Activated T-cell treated with anti-CD3 and anti-CD28 coated beads, Interleukin-2, amount 50 U/mL, for 4 hours (primary cell): ENCODE measurements around the gene CFHR3. TPM values are rescaled to one million over a fixed set of nuclear protein-coding genes. Genes with fewer than 3 reads are reported as not detected.
"Not testable (repeated sequence)": the region's sequence is repeated elsewhere in the genome, so short reads cannot be mapped to it uniquely, and the experiment has no call there.

Experiments used
- ATAC-seq, 2 donors: fragments of 200-7000 bp; cut with Tn5 transposase; one replicate each; pipeline ENCODE4 v1.10.0; 2021
- DNase-seq: peaks from one replicate; pipeline ENCODE4 v3.0.0-alpha.2; 2020
- H3K27me3 Mint-ChIP-seq: one replicate; pipeline ENCODE4 v1.8.0; 2021; ENCODE audit warnings: low read depth, mixed read lengths
- H3K36me3 Mint-ChIP-seq: one replicate; pipeline ENCODE4 v1.8.0; 2022; ENCODE audit warnings: mixed read lengths; ENCODE audit not compliant: insufficient read depth
- H3K4me1 Mint-ChIP-seq: one replicate; pipeline ENCODE4 v1.8.0; 2021; ENCODE audit warnings: low read depth, mixed read lengths
- H3K4me3 Mint-ChIP-seq: one replicate; pipeline ENCODE4 v1.8.0; 2021; ENCODE audit warnings: mild to moderate bottlenecking, moderate library complexity, mixed read lengths
- H3K9me3 Mint-ChIP-seq: one replicate; pipeline ENCODE4 v1.8.0; 2021; ENCODE audit warnings: mixed read lengths
- total RNA-seq, 3 donors: library from RNA; stranded (reverse); gene quantifications; one replicate each; pipeline ENCODE4 v1.2.1, GENCODE V29; 2021

CFHR3 gene
- total RNA-seq, 3 donors from 2014 or later, result 0.18 TPM; not detected in 2

DNA sequence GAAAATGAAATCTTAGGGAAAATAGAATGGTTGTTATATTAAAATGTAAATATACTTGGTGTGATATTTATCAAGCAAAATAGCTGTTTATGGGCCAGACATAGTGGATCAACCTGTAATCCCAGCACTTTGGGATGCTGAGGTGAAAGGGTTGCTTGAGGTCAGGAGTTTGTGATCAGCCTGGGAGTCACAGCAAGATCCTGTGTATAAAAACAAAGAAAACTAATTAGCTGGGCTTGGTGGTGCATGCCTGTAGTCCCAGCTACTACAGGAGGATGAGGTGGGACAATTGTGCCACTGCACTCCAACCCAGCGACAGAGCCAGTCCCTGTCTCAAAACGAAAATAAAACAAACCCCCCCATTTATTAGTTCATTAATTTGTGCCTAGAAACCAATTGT is 23.3 kb downstream of the CFHR3 start:
- Mint-ChIP-seq H3K36me3 (no peaks in the 10 kb centered on the region), H3K27me3 (no peaks in the 10 kb centered on the region), H3K4me1 (no peaks in the 10 kb centered on the region), H3K9me3 (peaks cover 5% of the 10 kb centered on the region), H3K4me3 (no peak overlapping the region)
- DNase-seq, result no peak
- no peak for ATAC-seq

DNA sequence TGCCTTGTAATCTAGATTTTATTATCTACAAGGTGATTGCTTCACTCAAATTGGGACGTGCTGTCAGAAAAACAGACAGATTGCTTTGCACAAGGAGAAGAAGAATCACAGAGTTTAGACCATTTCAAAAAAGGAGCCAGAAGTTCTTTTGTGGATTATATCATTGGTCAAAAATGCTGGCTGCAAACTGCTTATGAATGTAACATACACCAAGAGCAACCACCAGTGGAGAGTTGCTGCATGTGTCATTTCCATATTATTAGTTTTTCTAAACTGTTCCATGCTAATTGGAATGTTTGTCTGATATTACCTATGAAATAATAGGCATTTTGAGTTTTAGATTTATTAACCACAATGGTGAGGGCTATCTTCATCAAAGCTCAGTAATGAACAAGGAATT is 27.3 kb downstream of the CFHR3 start:
- not testable (repeated sequence) for H3K4me1 Mint-ChIP-seq, DNase-seq, H3K36me3 Mint-ChIP-seq, H3K4me3 Mint-ChIP-seq, ATAC-seq, H3K9me3 Mint-ChIP-seq, H3K27me3 Mint-ChIP-seq

DNA sequence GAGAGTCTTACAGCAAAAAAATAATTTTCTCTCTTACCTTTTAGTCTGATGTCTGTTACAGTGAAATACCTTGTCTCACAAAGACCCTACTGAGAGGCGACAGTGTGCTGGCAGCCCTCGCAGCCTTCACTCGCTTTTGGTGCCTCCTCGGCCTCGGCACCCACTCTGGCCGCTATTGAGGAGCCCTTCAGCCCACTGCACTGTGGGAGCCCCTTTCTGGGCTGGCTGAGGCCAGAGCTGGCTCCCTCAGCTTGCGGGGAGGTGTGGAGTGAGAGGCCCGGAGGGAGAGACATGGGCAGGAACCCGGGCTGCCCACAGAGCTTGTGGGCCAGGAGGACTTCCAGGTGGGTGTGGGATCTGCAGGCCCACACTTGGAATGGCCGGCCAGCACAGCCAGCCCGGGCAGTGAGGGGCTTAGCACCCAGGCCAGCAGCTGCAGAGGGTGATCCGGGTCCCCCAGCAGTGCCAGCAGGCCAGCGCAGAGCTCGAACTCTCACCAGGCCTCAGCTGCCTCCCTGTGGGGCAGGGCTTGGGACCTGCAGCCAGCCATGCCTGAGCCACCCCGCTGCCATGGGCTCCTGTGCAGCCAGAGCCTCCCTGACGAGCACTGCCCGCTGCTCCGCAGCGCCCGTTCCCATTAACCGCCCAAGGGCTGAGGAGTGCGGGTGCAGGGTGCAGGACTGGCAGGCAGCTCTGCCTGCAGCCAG is 34.0 kb downstream of the CFHR3 start:
- Mint-ChIP-seq H3K4me3 (no peak overlapping the region), H3K4me1 (no peaks in the 10 kb centered on the region), H3K9me3 (no peaks in the 10 kb centered on the region), H3K27me3 (no peaks in the 10 kb centered on the region), H3K36me3 (no peaks in the 10 kb centered on the region)
- no peak for ATAC-seq
- no peak for DNase-seq

DNA sequence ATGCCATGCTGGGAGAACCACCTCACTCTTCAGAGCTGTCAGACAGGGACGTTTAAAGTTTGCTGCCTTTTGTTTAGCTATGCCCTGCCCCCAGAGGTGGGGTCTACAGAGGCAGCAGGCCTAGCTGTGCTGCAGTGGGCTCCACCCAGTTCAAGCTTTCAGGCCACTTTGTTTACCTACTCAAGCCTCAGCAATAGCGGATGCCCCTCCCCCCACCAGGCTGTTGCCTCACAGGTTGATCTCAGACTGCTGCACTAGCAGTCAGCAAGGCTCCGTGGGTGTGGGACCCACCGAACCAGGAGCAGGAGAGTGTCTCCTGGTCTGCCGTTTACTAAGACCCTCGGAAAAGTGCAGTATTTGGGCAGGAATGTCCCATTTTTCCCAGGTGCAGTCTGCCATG is 42.8 kb downstream of the CFHR3 start:
- not testable (repeated sequence) for DNase-seq, ATAC-seq, H3K9me3 Mint-ChIP-seq, H3K4me1 Mint-ChIP-seq, H3K27me3 Mint-ChIP-seq, H3K36me3 Mint-ChIP-seq, H3K4me3 Mint-ChIP-seq

DNA sequence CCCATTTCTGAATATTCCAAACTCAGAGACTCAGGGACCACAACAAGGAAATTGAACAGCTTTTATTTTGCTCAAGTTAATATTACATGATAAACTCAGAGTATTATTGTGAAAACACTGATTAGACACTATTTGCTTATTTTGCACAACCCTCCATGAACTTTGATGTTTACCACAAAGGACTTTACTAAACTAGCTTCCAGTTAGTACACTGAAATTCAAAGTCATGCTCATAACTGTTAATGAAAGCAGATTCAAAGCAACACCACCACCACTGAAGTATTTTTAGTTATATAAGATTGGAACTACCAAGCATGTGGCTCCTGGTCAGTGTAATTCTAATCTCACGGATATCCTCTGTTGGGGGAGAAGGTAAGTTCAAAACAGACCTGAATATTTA is 44.9 kb downstream of the CFHR3 start, which contains the start of gene CFHR1:
TSS of gene CFHR1 (plus strand) at position 201 of the 400 bp plus-strand sequence. CDS start at position 315, 114 bp downstream.
- ATAC-seq, DNase-seq, H3K4me1 Mint-ChIP-seq, H3K27me3 Mint-ChIP-seq, H3K36me3 Mint-ChIP-seq, H3K4me3 Mint-ChIP-seq, H3K9me3 Mint-ChIP-seq: not testable (repeated sequence)

DNA sequence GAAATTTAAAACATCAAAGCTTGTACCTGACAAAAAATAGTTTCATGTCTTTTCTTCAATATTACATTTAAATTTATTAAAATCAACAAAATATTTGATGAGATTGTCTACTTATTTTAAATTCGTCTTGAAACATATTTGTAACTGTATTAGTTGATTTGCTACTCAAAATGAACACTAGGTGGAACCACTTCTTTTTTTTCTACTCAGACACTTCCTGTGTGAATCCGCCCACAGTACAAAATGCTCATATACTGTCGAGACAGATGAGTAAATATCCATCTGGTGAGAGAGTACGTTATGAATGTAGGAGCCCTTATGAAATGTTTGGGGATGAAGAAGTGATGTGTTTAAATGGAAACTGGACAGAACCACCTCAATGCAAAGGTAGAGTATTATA is 53.2 kb downstream of the CFHR3 start:
- not testable (repeated sequence) for H3K27me3 Mint-ChIP-seq, DNase-seq
- peak in 1 of 2 donors; percentile 72 for ATAC-seq

More for the DNA sequence above, 53.2 kb downstream of the CFHR3 start:
- H3K4me1 Mint-ChIP-seq, H3K9me3 Mint-ChIP-seq, H3K4me3 Mint-ChIP-seq, H3K36me3 Mint-ChIP-seq: not testable (repeated sequence)

Other genes with a start within 250 kb of the CFHR3 start
- not detected for gene KCNT2, start 166.4 kb upstream of the CFHR3 start, total RNA-seq
- under 1 TPM; 0.35 to 0.76 (median 0.63) TPM for gene CFH, start 122.8 kb upstream of the CFHR3 start, total RNA-seq
- under 1 TPM in 1 of 3 donors, not detected in 2; 0.26 TPM for gene CFHR1, start 44.9 kb downstream of the CFHR3 start, total RNA-seq
- gene CFHR4, start 113.2 kb downstream of the CFHR3 start, total RNA-seq, result not detected
- gene CFHR2, start 168.9 kb downstream of the CFHR3 start, total RNA-seq, result not detected
- gene CFHR5, start 202.7 kb downstream of the CFHR3 start, total RNA-seq, result not detected